HG02840 (cell line): ENCODE measurements around the gene P3R3URF.

ENCODE experiments used
- ATAC-seq: cut with Tn5 transposase; IDR thresholded peaks from one replicate; pipeline ENCODE4 v1.9.1; 2021; ENCODE audit warnings: mild to moderate bottlenecking, moderate library complexity, moderate number of reproducible peaks; ENCODE audit not compliant: unreplicated experiment, low FRiP score

The P3R3URF gene

DNA sequence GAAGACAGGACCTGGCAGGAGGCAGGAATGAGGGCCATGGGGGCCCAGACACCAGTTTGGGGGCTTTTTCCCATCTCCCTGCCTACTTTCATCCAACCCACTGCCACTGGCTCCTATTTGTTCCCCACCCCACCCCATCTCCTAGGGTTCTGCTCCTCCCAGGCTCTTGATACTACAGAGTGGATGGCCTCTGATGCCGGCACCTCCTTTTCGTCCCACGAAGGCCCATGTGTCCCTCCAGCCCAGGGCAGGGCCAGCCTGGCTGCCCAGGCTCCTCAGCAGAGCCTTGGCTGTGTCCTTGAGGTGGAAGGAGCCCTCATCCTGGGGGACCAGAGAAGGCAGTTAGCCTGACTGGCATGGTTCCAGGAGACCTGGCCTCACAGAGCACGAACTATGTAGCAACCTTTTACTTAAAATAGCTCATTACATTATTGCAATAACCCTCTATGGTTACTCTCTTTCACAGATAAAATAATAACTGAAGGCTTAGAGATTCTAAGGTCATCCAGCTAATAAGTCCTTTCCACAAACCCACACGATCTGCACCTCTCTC lies 18.4 kb upstream of the P3R3URF start:
- no peak for ATAC-seq

DNA sequence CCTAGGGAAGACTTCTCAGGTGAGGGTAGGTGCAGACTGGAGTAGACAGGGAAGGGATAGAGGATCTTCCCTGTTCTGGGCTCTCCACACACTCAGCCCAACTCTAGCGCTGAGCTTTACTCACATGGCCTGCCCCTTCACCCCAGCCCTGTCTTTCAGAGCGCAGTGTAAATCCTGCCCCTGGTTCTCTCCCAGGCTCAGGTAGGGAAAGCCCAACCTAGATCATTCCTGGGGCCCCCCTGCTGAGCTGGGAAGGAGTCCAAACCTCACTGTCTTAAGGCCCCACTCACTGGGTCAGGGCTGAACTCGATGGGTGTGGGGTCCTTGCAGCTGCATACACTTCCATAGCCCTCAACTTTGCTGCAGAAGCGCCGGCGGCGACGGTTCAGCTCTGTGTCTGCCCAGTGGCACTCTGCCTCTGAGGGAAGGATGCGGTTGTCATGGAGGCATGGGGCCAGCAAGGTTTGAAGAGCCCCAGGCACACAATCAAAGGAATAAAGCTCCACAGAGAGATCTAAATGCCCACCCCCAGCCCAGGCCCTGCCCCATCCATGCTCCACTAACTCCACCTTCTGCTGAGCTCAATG lies 17.8 kb upstream of the P3R3URF start:
- no peak for ATAC-seq

DNA sequence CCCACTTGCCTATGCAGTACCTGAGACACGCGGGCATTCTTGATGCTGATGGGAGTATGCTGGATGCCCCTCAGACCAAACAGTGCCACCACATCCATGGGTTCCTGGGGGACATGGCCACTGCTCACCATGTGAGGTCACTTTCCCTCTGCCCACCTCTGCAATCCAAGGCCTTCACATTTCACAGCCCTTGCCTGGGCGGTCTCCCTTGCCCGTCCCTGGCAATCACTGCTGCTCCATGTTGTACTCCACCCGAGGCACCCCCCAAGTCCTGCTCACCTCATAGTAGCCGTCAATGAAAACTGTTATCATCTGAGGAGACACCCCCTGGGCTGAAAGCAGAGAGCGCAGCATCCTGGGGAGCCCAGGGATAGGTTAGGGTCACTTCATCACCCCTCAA lies 17.0 kb upstream of the P3R3URF start:
- no peak for ATAC-seq

DNA sequence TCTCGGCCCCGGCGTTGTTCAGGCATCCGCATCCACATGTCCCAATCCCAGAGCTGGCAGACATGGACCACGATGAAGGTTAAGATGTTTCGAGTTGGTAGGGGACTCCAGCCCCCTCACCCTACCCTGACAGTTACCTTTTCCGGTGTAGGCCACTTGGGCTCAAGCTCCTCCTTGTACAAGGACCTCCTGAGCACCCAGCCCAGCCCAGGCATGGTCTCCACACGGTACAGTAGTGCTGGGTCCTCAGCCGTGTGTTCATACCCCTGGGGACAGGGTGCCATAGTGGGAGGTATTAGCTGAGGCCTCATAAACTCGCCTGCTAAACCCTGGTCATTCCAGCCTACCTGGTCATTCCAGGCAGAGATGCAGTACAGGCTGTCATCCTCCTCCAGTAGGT lies 15.9 kb upstream of the P3R3URF start:
- no peak for ATAC-seq

DNA sequence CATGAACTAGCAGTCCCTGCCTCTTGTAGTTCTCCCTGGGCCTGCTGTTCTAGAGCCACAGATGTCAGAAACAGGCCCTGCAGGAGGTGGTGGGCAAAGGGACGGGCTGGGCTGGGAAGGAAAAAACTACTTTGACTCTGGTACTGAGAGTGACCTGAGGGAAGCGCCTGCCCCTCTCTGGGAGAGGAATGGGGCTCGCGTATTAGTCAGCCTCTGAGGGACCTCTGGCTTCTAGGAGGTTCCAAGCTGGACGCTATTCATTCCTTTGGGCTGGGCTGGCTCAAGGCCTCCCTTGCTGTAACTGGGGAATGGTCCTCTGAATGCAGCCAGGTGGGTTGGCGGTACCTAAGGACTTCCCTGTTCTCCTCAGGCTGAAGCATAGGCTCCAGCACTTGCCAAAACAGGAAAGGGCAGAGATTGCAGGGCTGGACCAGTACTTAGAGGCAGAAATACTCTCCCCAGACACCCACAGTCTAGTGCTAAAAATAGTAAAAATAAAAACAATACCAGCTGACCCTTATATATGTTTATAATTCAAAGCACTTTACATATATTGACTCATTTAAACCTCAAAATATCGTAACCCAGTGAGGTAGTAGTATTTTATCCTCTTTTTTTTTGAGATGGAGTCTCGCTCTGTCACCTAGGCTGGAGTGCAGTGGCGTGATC lies 14.9 kb upstream of the P3R3URF start:
- no peak for ATAC-seq

DNA sequence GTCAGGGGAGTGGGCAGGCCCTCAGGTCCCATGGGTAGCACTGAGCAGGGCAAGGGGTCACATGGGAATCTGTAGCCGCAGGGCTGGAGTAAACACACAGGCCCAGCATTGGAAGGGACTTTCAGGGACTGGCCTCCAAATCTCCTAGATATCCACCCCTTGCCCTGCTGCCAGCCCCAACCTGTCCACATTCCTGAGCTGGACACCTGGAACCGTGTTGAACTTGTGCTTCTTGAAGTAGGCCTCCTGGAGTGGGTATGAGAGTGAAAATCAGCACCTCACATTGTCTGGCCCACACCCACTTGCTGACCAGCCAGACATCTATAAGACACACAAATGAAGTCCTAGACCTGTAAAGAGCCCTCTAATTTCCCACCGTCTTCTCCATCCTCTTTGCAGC lies 14.3 kb upstream of the P3R3URF start:
- no peak for ATAC-seq

DNA sequence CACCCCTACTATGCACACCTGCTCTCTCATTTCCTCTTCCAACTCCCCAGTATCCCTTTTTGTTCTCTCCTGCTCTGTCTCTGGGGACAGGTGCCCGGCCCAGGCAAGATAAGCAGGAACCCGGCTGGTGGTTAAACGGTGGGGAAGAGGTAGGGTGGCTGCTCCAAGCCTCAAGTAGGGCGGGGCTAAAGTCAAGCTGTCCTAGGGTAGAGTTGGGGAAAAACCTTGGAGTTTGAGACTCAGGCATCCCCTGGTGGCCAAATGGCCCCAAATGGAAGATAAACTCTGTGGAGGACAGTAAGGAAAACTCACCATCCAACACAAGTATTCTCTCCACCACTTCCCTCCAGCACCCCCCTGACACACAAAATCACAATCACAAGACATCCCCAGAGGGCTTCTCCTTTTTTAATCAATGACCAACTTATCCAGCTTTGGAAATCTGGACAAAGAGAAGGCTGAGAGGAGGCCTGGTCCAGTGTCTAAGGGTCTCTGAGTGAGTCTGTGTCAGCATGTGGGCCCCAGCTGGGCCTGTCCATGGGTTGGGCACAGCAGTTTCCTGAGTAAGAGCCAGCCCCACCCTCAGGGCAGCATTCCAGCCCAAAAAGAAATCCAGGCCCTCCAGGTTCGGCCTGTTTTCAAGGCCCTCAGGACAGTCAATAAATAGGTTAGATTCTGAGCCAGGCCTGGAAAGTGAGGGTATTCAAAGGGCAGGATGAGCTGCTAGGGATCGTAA lies 12.2 kb upstream of the P3R3URF start:
- no peak for ATAC-seq

DNA sequence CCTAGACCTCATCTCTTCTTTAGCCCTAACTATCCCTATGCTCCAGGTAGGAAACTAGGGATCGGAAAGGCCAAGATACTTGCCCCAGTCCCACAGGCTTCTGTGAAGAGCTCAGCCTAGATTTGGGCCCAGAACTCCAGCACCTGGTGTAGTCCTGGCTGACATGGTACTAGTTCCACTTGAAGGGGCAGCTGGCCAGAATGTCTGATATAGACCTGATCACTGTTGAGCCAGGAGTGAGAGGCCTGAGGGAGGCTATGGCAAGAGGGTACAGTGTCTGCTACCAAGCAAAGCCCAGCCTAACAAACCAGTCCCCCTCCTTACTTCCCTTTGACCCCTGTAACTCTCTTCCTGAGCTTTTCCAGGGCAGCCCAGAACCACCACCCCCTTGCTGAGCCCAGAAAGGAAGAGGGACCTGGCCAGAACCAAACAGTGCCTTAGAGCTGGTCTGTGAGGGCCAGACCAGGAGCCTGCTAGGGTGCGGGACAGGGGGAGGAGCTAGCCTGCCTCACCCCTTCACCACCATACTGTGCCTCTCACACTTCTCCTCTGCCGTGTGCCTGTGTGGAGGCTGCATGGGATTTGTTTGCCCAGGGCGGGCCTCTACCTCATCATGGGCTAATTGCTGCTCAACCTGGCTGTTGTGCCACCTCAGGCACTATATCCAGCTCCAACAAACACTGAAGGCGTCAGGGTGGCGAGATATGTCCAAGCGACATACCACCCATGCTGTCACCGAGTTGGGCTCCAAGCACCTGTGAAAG lies 11.0 kb upstream of the P3R3URF start:
- ATAC-seq = no peak

DNA sequence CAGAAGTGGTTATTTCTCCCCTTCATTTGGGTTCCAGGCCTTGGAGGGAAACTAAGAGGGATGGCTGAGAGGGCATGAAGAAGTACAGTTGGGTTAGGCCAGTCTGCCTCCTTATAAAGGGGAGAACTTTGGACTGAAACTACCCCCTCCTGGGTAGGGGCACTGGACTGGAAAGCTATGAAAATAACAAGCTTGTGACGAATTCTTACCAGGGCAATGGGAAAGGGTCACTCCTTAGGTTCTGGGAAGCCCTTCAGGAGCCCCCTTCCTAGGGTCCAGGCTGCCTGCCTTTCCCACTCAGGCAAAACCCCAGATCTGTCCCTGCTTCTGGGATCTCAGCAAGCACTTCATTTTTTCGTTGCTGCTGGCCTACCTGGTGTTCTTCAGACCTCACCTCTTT lies 9.8 kb upstream of the P3R3URF start:
- no peak for ATAC-seq

DNA sequence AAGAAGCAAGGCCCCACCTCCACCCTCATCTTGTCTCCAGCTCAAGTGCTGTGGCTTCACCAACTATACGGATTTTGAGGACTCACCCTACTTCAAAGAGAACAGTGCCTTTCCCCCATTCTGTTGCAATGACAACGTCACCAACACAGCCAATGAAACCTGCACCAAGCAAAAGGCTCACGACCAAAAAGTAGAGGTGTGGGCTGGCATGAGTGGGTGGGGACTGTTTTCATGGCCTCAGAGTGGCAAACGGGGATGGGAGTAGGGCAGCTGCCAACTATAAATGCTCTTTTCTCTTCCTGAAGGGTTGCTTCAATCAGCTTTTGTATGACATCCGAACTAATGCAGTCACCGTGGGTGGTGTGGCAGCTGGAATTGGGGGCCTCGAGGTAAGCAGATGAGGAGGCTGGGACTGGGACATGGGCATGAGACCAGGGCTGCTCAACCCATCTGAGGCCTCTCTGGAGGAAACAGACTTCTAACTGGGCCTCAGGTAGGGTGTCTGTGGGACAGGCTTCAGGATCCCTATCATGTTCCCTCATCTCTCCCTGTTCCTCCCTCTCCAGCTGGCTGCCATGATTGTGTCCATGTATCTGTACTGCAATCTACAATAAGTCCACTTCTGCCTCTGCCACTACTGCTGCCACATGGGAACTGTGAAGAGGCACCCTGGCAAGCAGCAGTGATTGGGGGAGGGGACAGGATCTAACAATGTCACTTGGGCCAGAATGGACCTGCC lies 8.8 kb upstream of the P3R3URF start:
- ATAC-seq = no peak

DNA sequence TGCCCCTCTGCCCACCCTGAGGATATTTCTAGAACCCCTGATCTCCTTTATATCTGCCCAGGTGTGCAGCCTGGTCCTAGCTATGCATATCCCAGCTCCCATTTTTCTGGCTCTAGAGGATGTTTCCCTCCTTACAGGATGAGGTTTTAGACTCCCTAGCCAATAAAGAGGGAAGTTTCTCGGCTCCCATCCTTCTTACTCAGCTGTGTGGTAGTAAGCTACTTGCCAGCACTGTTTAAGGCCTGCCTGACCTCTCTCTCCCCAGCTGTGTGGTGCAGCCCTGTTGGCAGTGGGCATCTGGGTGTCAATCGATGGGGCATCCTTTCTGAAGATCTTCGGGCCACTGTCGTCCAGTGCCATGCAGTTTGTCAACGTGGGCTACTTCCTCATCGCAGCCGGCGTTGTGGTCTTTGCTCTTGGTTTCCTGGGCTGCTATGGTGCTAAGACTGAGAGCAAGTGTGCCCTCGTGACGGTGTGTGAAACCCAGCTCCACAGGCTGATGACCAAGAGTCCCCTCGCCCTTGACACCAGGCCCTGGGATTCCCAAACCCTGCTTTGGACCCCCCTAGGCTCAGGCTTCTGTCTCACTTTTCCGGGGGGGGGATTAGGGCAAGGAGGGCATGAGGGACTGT lies 7.8 kb upstream of the P3R3URF start:
- ATAC-seq = no peak

DNA sequence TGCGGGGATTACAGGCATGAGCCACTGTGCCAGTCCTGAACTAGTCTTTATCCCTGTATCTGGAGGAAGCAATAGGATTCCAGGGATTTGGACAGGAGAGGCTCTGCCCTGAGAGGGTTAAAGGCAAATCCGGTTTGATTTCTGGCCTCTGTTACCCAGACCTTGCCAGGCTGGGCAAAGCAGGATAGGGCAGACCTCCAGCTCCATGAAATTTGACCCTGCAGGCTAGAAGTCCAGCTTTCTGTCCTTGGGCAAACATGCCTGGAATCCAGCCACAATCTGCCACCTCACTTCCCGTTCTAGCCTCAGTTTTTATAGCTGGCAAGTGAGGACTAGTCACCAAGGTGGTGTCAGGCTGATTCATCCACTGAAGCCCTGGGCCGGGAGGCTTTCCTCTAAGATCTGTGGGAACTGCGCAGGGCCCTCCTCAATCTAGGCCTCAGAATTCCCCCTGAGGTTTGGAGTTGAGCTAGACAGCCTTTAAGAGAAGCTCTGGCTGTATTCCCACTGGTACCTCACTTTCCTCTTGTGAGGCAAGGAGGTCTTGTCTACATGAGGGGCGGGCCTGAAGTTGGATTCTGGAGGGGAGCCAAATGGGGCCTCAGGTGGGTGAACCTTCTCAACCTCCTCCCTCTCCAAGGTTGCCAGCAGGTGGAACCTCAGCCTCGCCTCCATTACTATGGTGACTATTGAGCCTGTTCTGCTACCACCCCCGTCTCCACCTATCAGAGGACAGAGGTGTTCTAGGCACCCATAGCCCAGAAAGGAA lies 7.0 kb upstream of the P3R3URF start:
- no peak for ATAC-seq

DNA sequence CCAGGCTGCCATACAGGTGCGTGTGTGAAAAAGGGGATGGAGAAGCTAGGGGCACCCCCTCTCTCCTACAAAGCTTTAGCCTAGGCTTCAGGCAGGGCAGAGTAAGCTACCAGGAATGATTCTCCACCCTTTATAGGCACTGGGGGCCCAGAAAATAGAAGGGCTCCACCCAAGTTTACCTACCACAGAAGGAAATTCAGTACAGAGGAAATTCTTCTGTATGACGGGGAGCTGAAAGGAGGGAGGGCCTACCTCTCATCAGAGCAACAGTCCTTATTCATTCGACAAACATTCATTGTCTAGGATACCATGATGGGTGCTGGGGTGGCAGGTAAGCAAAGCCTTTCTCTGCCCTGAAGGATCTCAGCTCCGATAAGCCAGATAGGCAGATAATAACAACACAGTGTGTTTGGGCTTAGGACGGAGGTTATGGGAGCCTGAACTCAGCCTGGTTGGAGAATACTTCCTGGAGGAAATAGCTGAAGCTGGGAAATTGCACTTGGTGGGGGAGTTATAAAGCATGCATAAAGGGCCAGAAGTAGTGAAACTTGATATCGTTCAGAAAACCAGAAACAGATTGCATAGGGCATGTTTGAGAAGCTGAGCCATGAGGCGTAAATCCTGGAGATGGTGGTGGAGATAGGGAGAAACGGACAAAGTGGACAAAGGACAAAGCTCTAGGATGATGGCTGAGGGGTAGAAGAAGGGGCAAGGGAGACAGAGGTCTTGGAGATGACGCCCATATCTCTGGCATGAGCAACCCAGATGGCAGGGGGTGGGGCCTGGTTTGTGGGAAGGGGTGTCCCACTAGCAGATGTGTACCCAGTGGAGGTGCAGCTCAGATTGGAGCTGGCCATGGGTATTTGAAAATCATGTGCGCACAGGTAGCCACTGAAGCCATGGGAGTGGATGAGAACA lies 5.3 kb upstream of the P3R3URF start:
- no peak for ATAC-seq

DNA sequence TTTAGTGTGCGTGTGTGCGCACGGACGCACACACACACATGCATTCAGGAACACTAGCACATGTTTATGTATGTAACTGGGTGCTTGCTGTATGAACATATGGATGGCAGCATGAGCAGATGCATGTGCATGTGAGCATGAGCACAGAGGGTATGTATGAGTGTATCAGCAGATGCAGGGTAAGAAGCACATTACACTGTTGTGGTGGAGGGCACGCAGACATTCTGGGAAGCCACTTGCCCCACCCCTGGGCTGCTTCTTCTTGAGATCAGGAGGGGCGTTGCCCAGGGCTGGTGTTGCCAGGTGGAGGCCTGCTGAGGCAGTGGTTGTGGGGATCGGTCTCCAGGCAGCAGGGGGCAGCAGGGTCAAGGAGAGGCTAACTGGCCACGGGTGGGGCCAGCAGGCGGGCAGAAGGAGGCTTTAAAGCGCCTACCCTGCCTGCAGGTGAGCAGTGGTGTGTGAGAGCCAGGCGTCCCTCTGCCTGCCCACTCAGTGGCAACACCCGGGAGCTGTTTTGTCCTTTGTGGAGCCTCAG lies 3.9 kb upstream of the P3R3URF start:
- ATAC-seq = no peak

DNA sequence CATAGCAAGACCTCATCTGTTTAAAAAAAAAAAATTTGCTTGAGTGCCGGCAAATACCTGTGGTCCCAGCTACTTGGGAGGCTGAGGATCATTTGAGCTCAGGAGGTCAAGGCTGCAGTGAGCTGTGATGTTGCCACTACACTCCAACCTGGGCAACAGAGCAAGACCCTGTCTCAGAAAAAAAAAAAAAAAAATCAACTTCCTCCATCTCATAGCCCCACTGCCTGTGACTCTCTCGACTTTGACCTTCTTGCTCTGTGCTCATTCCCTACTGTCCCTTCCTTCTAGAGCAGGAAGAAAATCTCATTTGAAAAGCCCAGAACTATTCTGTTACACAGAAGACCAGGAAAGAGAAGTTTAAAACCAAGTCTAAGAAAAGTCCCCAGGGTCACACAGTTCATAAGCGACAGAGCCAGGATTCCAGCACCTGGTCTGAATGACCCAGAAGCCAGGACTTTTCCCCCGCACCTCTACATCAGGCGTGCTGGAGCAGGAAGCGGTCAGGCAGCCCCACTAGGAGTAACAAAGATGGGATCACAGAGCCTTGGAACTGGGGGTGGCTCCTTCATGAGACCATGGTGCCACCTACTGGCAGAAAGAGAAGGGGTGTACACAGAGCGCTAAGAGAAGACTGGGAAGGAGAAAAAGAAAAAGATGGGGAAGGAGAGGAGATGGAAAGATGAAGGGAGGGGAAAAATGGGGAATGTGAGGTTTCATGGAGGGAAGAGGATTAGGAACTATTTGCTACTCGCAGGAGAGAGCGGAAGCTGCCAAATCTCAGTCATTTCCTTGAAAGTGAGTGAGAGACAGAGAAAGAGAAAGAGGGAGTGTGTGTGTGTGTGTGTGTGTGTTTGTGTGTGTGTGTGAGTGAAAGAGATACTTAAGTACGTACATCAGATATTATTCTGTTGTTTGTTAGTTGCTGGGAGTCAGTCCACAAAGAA lies 3.1 kb upstream of the P3R3URF start:
- no peak for ATAC-seq

DNA sequence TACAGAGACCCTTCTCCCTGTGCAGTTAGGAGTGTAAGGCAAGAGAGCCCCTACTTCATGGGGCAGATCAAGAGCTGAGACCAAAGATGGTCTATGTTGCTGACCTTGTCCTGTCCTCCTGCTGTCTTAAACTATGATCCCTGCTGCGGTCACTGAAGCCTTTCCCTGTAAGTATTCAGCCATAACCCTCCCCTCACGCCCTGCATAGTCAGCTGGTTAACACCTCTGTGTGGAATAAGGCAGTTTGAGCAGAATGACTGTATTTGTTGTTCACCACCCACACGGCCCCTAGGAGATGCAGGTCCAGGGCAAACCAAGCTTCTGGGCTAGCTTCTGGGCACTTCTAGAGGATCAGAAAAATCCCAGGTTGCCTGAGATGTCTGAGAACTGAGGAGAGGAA lies 1.0 kb downstream of the P3R3URF start:
- ATAC-seq = no peak
